ENCODE results near the gene RCC2.

DNA sequence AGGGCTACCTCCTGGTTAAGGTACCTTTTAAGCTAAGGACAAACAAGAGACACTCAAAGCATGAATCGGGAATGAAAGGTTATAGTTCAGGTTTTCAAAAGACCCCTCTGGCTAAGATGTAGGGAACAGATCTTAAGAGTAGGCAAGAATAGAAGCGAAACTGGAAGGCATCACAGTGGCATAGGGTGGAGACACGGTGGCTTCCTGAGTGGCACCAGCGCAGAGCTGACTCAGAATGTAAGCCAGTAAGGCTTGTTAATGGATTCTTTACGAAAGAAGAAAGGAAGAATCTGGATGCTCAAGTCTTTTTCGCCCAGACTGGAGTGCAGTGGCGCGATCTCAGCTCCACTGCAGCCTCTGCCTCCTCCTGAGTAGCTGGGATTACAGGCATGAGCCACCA is 46.2 kb downstream of the RCC2 start:
- TF ChIP-seq YY1 (IDR thresholded peaks at IDR 0.05; ENCODE audit: insufficient read depth, insufficient read length) (no peak), ZNF274 (IDR thresholded peaks at IDR 0.05; ENCODE audit: low read depth, low read length) (no peak)
